CD4-positive, alpha-beta T cell (primary cell): Measurements from ENCODE around the gene PAK1. TPM values are rescaled to one million over a fixed set of nuclear protein-coding genes. Genes with fewer than 3 reads are reported as not detected.

Source experiments
- ATAC-seq: fragments of 200-7000 bp; cut with Tn5 transposase; one replicate; pipeline ENCODE4 v1.10.0; 2022; ENCODE audit warnings: mild to moderate bottlenecking; ENCODE audit not compliant: poor library complexity
- CTCF ChIA-PET: fragments of 350-600 bp; sonication (Branson Sonifier 250); formaldehyde crosslinking; loops from one replicate; lab custom pipeline; 2021; ENCODE audit warnings: antibody characterized with exemption, inconsistent platforms; lab: Charles Lee
- POLR2A ChIA-PET: fragments of 350-600 bp; sonication (Branson Sonifier 250); formaldehyde crosslinking; loops from one replicate; lab custom pipeline; 2021; ENCODE audit warnings: antibody characterized with exemption, inconsistent platforms; lab: Charles Lee
- DNase-seq, 14 experiments: peaks; one replicate each; pipeline ENCODE4 v3.0.0-alpha.2; 2013 to 2020; ENCODE audit warnings: mixed read lengths in 2 of 14
- H3K27ac ChIP-seq, 2 donors: one replicate each; pipeline versions ENCODE4 v1.5.1 to v1.7.0; 2013; ENCODE audit warnings: low read length in 2 of 2, low read depth in 1 of 2, mild to moderate bottlenecking in 1 of 2
- H3K27me3 ChIP-seq, 2 experiments: 1 replicate in 1 of 2; 2 replicates in 1 of 2; pipeline versions ENCODE4 v1.6.1 to v1.7.0; 2013; ENCODE audit warnings: low read length in 2 of 2, control low read depth in 1 of 2, mild to moderate bottlenecking in 1 of 2, moderate library complexity in 1 of 2; ENCODE audit not compliant: insufficient read depth in 2 of 2, control insufficient read depth in 1 of 2
- H3K36me3 ChIP-seq: one replicate; pipeline ENCODE4 v1.6.1; 2013; ENCODE audit warnings: low read length, control low read depth; ENCODE audit not compliant: insufficient read depth
- H3K4me1 ChIP-seq: one replicate; pipeline ENCODE4 v1.6.1; 2013; ENCODE audit warnings: low read length, control low read depth; ENCODE audit not compliant: insufficient read depth
- H3K4me3 ChIP-seq: one replicate; pipeline ENCODE4 v1.5.1; 2013; ENCODE audit warnings: mild to moderate bottlenecking, low read length, moderate library complexity
- H3K9me3 ChIP-seq, 2 experiments: 1 replicate in 1 of 2; 2 replicates in 1 of 2; pipeline versions ENCODE4 v1.6.1 to v1.7.0; 2013; ENCODE audit warnings: low read length in 2 of 2, mild to moderate bottlenecking in 2 of 2, control low read depth in 1 of 2, moderate library complexity in 1 of 2; ENCODE audit not compliant: control insufficient read depth in 1 of 2, insufficient read depth in 1 of 2
- H3K27ac Mint-ChIP-seq: one replicate; pipeline ENCODE4 v1.8.0; 2020; ENCODE audit warnings: mixed read lengths
- H3K27me3 Mint-ChIP-seq: one replicate; pipeline ENCODE4 v1.8.0; 2021; ENCODE audit warnings: mixed read lengths
- H3K36me3 Mint-ChIP-seq: one replicate; pipeline ENCODE4 v1.8.0; 2021; ENCODE audit warnings: low read depth, mixed read lengths
- H3K4me1 Mint-ChIP-seq: one replicate; pipeline ENCODE4 v1.8.0; 2021; ENCODE audit warnings: low read depth, mixed read lengths
- H3K4me3 Mint-ChIP-seq: one replicate; pipeline ENCODE4 v1.8.0; 2020; ENCODE audit warnings: mild to moderate bottlenecking, mixed read lengths
- H3K9me3 Mint-ChIP-seq: one replicate; pipeline ENCODE4 v1.8.0; 2020; ENCODE audit warnings: mixed read lengths
- CTCF ChIP-seq: fragments of 200-600 bp; IDR thresholded peaks from one replicate; pipeline ENCODE4 v1.8.0; 2022; ENCODE audit warnings: antibody characterized with exemption, mild to moderate bottlenecking
- intact Hi-C, 2 experiments: fragments of 100-400 bp; cut with DNase I in 1 of 2; cut with micrococcal nuclease in 1 of 2; formaldehyde crosslinking; loops; one replicate each; pipeline versions ENCODE4 v1.15.1 to v1.9.0; 2023 to 2025; cut with DNase I, micrococcal nuclease
- total RNA-seq, 174 experiments: library from RNA in 2 of 174; stranded (reverse) in 2 of 174; gene quantifications; one replicate each; pipeline ENCODE4 v1.2.3 and lab custom pipeline; 2021 to 2026

PAK1 gene
- total RNA-seq, 2 experiments from 2014 or later = 6.9 to 12.6 TPM

GRCh38 chr11:77332259-77332658, 141.6 kb downstream of the PAK1 start:
- no peak overlapping the region for H3K4me3 Mint-ChIP-seq
- DNase-seq (no peak), ATAC-seq (no peak)
- Histone ChIP-seq H3K36me3 (peaks cover 8% of the 10 kb centered on the region), H3K4me1 (no peaks in the 10 kb centered on the region), H3K9me3 (peaks cover 0 to 4% of the 10 kb centered on the region in 2 experiments), H3K27ac (no peak overlapping the region), H3K27me3 (no peaks in the 10 kb centered on the region), H3K4me3 (no peak overlapping the region)
- POLR2A ChIA-PET = no interaction called here
- no peaks in the 10 kb centered on the region for H3K4me1 Mint-ChIP-seq
- H3K9me3 Mint-ChIP-seq = peaks cover 2% of the 10 kb centered on the region
- intact Hi-C loops = no loop called here
- CTCF ChIA-PET = no interaction called here
- no peak overlapping the region for H3K27ac Mint-ChIP-seq
- H3K27me3 Mint-ChIP-seq = no peaks in the 10 kb centered on the region
- no peak for TF ChIP-seq CTCF
- H3K36me3 Mint-ChIP-seq = peaks cover 61% of the 10 kb centered on the region

- Histone ChIP-seq H3K4me3 (no peak overlapping the region), H3K36me3 (peaks cover 5% of the 10 kb centered on the region), H3K4me1 (no peaks in the 10 kb centered on the region), H3K9me3 (no peaks in the 10 kb centered on the region), H3K27ac (no peak overlapping the region), H3K27me3 (no peaks in the 10 kb centered on the region)
- H3K9me3 Mint-ChIP-seq = peaks cover 2% of the 10 kb centered on the region
- DNase-seq (no peak), ATAC-seq (no peak)
- ChIA-PET POLR2A (no interaction called here), CTCF (no interaction called here)
- no peak overlapping the region for H3K4me3 Mint-ChIP-seq
- H3K36me3 Mint-ChIP-seq = peaks cover 59% of the 10 kb centered on the region
- no peak for TF ChIP-seq CTCF
- H3K4me1 Mint-ChIP-seq = no peaks in the 10 kb centered on the region
- intact Hi-C loops = no loop called here
- H3K27ac Mint-ChIP-seq = no peak overlapping the region
- H3K27me3 Mint-ChIP-seq = no peaks in the 10 kb centered on the region
Measured at GRCh38 chr11:77325159-77325558, 148.7 kb downstream of the PAK1 start.

GRCh38 chr11:77324508-77324907, 149.4 kb downstream of the PAK1 start:
- intact Hi-C loops = no loop called here
- ChIA-PET POLR2A (no interaction called here), CTCF (no interaction called here)
- H3K4me3 ChIP-seq = no peak overlapping the region
- H3K27me3 ChIP-seq = no peaks in the 10 kb centered on the region
- ATAC-seq = no peak
- Mint-ChIP-seq H3K27ac (no peak overlapping the region), H3K27me3 (no peaks in the 10 kb centered on the region), H3K4me3 (no peak overlapping the region), H3K4me1 (no peaks in the 10 kb centered on the region), H3K9me3 (peaks cover 2% of the 10 kb centered on the region), H3K36me3 (peaks cover 53% of the 10 kb centered on the region)
- H3K4me1 ChIP-seq = no peaks in the 10 kb centered on the region
- no peak overlapping the region for H3K27ac ChIP-seq
- no peak for TF ChIP-seq CTCF
- no peak for DNase-seq
- peaks cover 5% of the 10 kb centered on the region for H3K36me3 ChIP-seq
- H3K9me3 ChIP-seq = no peaks in the 10 kb centered on the region
